Sigmoid colon (tissue), 7 donors: ENCODE measurements around the gene NDUFC1. TPM values are rescaled to one million over a fixed set of nuclear protein-coding genes. Genes with fewer than 3 reads are reported as not detected.
A peak's percentile ranks its signal among the peaks of the same experiment; 100 is the strongest.

ENCODE experiments used
- DNase-seq: peaks from one replicate; pipeline ENCODE4 v3.0.0-alpha.2; 2019
- H3K27ac ChIP-seq, 4 donors: fragments of 200-600 bp; sonication (generic); one replicate each; pipeline ENCODE4 v1.5.1; 2016 to 2019; ENCODE audit warnings: mild to moderate bottlenecking in 1 of 4
- H3K27me3 ChIP-seq, 3 donors: fragments of 200-600 bp; sonication (generic); one replicate each; pipeline ENCODE4 v1.5.1; 2019; ENCODE audit warnings: mild to moderate bottlenecking in 1 of 3
- H3K36me3 ChIP-seq, 4 donors: fragments of 200-600 bp; sonication (generic); one replicate each; pipeline ENCODE4 v1.5.1; 2016 to 2019
- H3K4me1 ChIP-seq, 4 donors: fragments of 200-600 bp; sonication (generic); one replicate each; pipeline ENCODE4 v1.5.1; 2017 to 2019
- H3K4me3 ChIP-seq, 4 donors: fragments of 200-600 bp; sonication (generic); one replicate each; pipeline ENCODE4 v1.5.1; 2017 to 2019; ENCODE audit warnings: mild to moderate bottlenecking in 2 of 4, moderate library complexity in 1 of 4
- H3K9me3 ChIP-seq, 4 donors: fragments of 200-600 bp in 3 of 4; sonication (generic) in 3 of 4; one replicate each; pipeline versions ENCODE4 v1.5.1 to v1.6.1; 2013 to 2019
- CTCF ChIP-seq, 4 experiments: fragments of 450-650 bp in 3 of 4; fragments of 200-600 bp in 1 of 4; IDR thresholded peaks; one replicate each; pipeline ENCODE4 v1.5.1; 2016 to 2019; ENCODE audit warnings: antibody characterized with exemption in 4 of 4, mild to moderate bottlenecking in 3 of 4, moderate library complexity in 2 of 4
- EP300 ChIP-seq, 4 donors: sonication (generic); formaldehyde crosslinking; IDR thresholded peaks; one replicate each; pipeline ENCODE4 v1.6.1; 2017; ENCODE audit warnings: antibody characterized with exemption in 4 of 4
- POLR2A ChIP-seq, 2 donors: fragments of 450-650 bp; IDR thresholded peaks; one replicate each; pipeline ENCODE4 v1.6.1; 2016; ENCODE audit warnings: antibody characterized with exemption in 2 of 2, mild to moderate bottlenecking in 2 of 2, moderate library complexity in 2 of 2
- POLR2AphosphoS5 ChIP-seq, 4 donors: sonication (generic); formaldehyde crosslinking; IDR thresholded peaks; one replicate each; pipeline ENCODE4 v1.6.1; 2017; ENCODE audit warnings: antibody characterized with exemption in 4 of 4
- WGBS, 2 donors: extraction: QIAGEN DNeasy Blood & Tissue Kit; methylation state at CpG; one replicate each; pipeline ENCODE4 v1.1.7; 2013; 5-methylcytosine and 5-hydroxymethylcytosine counted together
- intact Hi-C: fragments of 100-400 bp; cut with DNase I; formaldehyde crosslinking; loops from one replicate; pipeline ENCODE4 v1.15.1; 2023
- polyA plus RNA-seq, 3 donors: library from polyadenylated mRNA; stranded (reverse); fragments of 200-250 nt; gene quantifications; one replicate each; pipeline ENCODE4 v1.2.3, GENCODE V29; 2013
- total RNA-seq, 4 donors: library from RNA; depleted of rRNA; stranded (reverse); fragments of >200 nt; gene quantifications; one replicate each; pipeline ENCODE4 v1.1.0, GENCODE V29; 2016
- donor health status: healthy with polysubstance abuse.
- donor health status: Bipolar disorder and iron deficiency.
- donor health status: healthy.

NDUFC1 gene
- total and polyA plus RNA-seq, 7 donors = 17.4 to 216 (median 45.4) TPM

DNA sequence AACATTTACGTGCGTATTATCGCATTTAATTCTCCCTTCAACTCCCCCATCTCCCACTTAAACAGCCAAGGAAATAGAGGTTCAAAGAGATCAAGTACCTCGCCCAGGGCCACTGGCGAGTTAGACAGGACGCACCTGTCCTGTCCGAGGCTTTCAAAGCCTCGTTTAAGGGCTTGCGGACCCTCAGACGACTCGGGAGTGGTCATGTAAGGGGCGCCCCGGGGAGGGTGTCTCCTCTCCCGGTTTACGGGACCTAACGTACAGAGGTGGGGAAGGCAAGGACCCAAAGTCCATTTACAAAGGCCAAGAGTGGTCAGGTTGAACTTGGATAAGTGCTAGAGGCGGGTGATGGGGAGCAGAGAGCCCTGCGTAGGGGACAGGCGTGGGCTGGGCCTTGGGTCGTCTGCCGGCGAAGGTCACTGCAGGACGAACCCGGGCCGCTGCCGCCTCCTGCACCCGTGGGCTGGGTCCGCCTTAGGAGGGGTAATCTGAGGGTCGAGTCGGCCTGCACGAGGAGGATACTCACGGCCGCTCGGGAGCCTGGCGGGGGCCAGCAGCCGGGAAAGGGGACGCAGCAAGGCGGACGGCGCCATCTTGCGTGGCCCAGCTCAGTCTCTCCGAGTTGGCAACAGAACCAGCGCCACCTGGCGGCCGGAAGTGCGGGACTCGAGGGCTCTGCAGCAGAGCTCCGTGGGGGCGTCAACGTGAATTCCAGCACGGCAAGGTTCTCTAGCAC lies 6.9 kb downstream of the NDUFC1 start:
- H3K9me3 ChIP-seq = no peaks in the 10 kb centered on the region
- peaks cover 0 to 34% (median 27%) of the 10 kb centered on the region in 4 donors for H3K4me1 ChIP-seq
- H3K27me3 ChIP-seq = no peaks in the 10 kb centered on the region
- peak overlapping the region; percentile 78 to 87 (median 83) for H3K27ac ChIP-seq
- peak overlapping the region; percentile 68 to 79 (median 76) for H3K4me3 ChIP-seq
- WGBS, 2 donors = 0% methylated on average over 51 of the region's 51 CpGs
- intact Hi-C loops = loop anchor here (1.0 to 5.0 kb wide), 3 partner anchors 66 to 263 kb away; no protein-coding TSS in a partner anchor
- TF ChIP-seq POLR2A (IDR thresholded peaks at IDR 0.05) = no peak
- TF ChIP-seq CTCF (IDR thresholded peaks at IDR 0.05) = peak; percentile 83 to 92 (median 86)
- no peak for TF ChIP-seq EP300 (IDR thresholded peaks at IDR 0.05)
- TF ChIP-seq POLR2AphosphoS5 (IDR thresholded peaks at IDR 0.05) = peak; percentile 45 to 80 (median 74)
- H3K36me3 ChIP-seq = peaks cover 5 to 38% (median 8%) of the 10 kb centered on the region in 4 donors
- peak; percentile 98 for DNase-seq

GRCh38 chr4:139286186-139286698 lies 16.0 kb downstream of the NDUFC1 start:
- Histone ChIP-seq H3K4me3 (no peak overlapping the region), H3K27ac (no peak overlapping the region), H3K4me1 (no peaks in the 10 kb centered on the region), H3K27me3 (no peaks in the 10 kb centered on the region), H3K36me3 (peaks cover under 1 to 42% (median 8%) of the 10 kb centered on the region in 4 donors), H3K9me3 (no peaks in the 10 kb centered on the region)
- TF ChIP-seq POLR2AphosphoS5 (IDR thresholded peaks at IDR 0.05) = no peak
- TF ChIP-seq POLR2A (IDR thresholded peaks at IDR 0.05) = no peak
- no peak for TF ChIP-seq EP300 (IDR thresholded peaks at IDR 0.05)
- TF ChIP-seq CTCF (IDR thresholded peaks at IDR 0.05) = no peak
- 96 to 98% methylated on average over 7 of the region's 7 CpGs for WGBS, 2 donors
- intact Hi-C loops = no loop called here
- no peak for DNase-seq

GRCh38 chr4:139282721-139283075 lies 19.6 kb downstream of the NDUFC1 start:
- DNase-seq = no peak
- intact Hi-C loops = no loop called here
- Histone ChIP-seq H3K4me3 (no peak overlapping the region), H3K27ac (no peak overlapping the region), H3K27me3 (peaks cover 0 to 7% (median 0%) of the 10 kb centered on the region in 3 donors), H3K4me1 (peaks cover 0 to 12% (median 0%) of the 10 kb centered on the region in 4 donors), H3K36me3 (peaks cover 0 to 9% (median 0%) of the 10 kb centered on the region in 4 donors), H3K9me3 (no peaks in the 10 kb centered on the region)
- TF ChIP-seq POLR2A (IDR thresholded peaks at IDR 0.05) (no peak), POLR2AphosphoS5 (IDR thresholded peaks at IDR 0.05) (no peak), EP300 (IDR thresholded peaks at IDR 0.05) (no peak), CTCF (IDR thresholded peaks at IDR 0.05) (no peak)

GRCh38 chr4:139282065-139282720 lies 20.1 kb downstream of the NDUFC1 start:
- TF ChIP-seq EP300 (IDR thresholded peaks at IDR 0.05) = no peak
- TF ChIP-seq POLR2AphosphoS5 (IDR thresholded peaks at IDR 0.05) = no peak
- no peak for TF ChIP-seq CTCF (IDR thresholded peaks at IDR 0.05)
- no peak for TF ChIP-seq POLR2A (IDR thresholded peaks at IDR 0.05)
- DNase-seq = no peak
- 88 to 89% methylated on average over 7 of the region's 7 CpGs for WGBS, 2 donors
- Histone ChIP-seq H3K27ac (no peak overlapping the region), H3K27me3 (peaks cover 0 to 8% (median 0%) of the 10 kb centered on the region in 3 donors), H3K36me3 (peaks cover 0 to 4% (median 0%) of the 10 kb centered on the region in 4 donors), H3K4me1 (peaks cover 0 to 12% (median 0%) of the 10 kb centered on the region in 4 donors), H3K9me3 (no peaks in the 10 kb centered on the region), H3K4me3 (no peak overlapping the region)
- intact Hi-C loops = no loop called here
